SU-DHL-6 (cell line): ENCODE results near the gene PARP1.

ENCODE experiments used
- H2AFZ ChIP-seq: fragments of 200-600 bp; sonication (generic); 2 replicates; pipeline ENCODE4 v1.6.1; 2014; ENCODE audit warnings: low read depth, mild to moderate bottlenecking, moderate library complexity, mixed read lengths, antibody characterized with exemption, low read length; ENCODE audit not compliant: severe bottlenecking
- H3F3A ChIP-seq: fragments of 200-600 bp; shearing (Covaris generic); 2 replicates; pipeline ENCODE4 v1.6.0; 2016; ENCODE audit warnings: antibody characterized with exemption, mild to moderate bottlenecking; ENCODE audit not compliant: insufficient read depth
- H3K27ac ChIP-seq: fragments of 200-600 bp; sonication (generic); 2 replicates; pipeline ENCODE4 v1.5.1; 2016; ENCODE audit warnings: low read depth, mild to moderate bottlenecking, low read length, moderate library complexity, mixed read lengths
- H3K27me3 ChIP-seq: fragments of 200-600 bp; sonication (generic), shearing (Covaris generic); 2 replicates; pipeline ENCODE4 v1.6.0; 2014; ENCODE audit warnings: mild to moderate bottlenecking, low read length
- H3K36me3 ChIP-seq: fragments of 200-600 bp; sonication (generic); 2 replicates; pipeline ENCODE4 v1.6.1; 2014; ENCODE audit warnings: mild to moderate bottlenecking, low read length, mixed read lengths
- H3K4me2 ChIP-seq: fragments of 300-600, 200-600 bp; shearing (Covaris generic), sonication (generic); 2 replicates; pipeline ENCODE4 v1.6.0; 2014; ENCODE audit warnings: low read length, low read depth, mild to moderate bottlenecking; ENCODE audit not compliant: poor library complexity, severe bottlenecking
- H3K4me3 ChIP-seq: fragments of 200-600 bp; sonication (generic); 2 replicates; pipeline ENCODE4 v1.5.1; 2014; ENCODE audit warnings: antibody characterized with exemption, low read length, mild to moderate bottlenecking, mixed read lengths; ENCODE audit not compliant: insufficient read depth, poor library complexity, severe bottlenecking
- H3K79me2 ChIP-seq: fragments of 200-600 bp; sonication (generic); 2 replicates; pipeline ENCODE4 v1.6.1; 2014; ENCODE audit warnings: mild to moderate bottlenecking, low read length, moderate library complexity; ENCODE audit not compliant: insufficient read depth
- H3K9ac ChIP-seq: fragments of 200-600 bp; sonication (generic); 2 replicates; pipeline ENCODE4 v1.7.0; 2014; ENCODE audit warnings: mild to moderate bottlenecking, low read length
- H3K9me2 ChIP-seq: fragments of 200-600 bp; sonication (generic); replicated peaks from 2 replicates; pipeline ENCODE4 v1.6.1; 2014; ENCODE audit warnings: low read length; ENCODE audit not compliant: insufficient read depth
- H3K9me3 ChIP-seq: fragments of 200-600 bp; sonication (generic); 2 replicates; pipeline ENCODE4 v1.6.1; 2014; ENCODE audit warnings: low read length, mixed read lengths; ENCODE audit not compliant: insufficient read depth
- H4K20me1 ChIP-seq: fragments of 200-600 bp; sonication (generic); 2 replicates; pipeline ENCODE4 v1.6.1; 2014; ENCODE audit warnings: low read depth, mild to moderate bottlenecking, antibody characterized with exemption, low read length, moderate library complexity, mixed read lengths
- EZH2phosphoT487 ChIP-seq: fragments of 200-600 bp; sonication (generic), shearing (Covaris generic); conservative IDR thresholded peaks from 2 replicates; pipeline ENCODE4 v1.6.1; 2018; ENCODE audit warnings: mild to moderate bottlenecking, antibody characterized with exemption, low read length, moderate library complexity, mixed read lengths
- TF ChIP-seq, protein P1 (sequence below): fragments of 200-600 bp; sonication (generic); IDR thresholded peaks from one replicate; pipeline ENCODE4 v1.5.1; 2017; ENCODE audit warnings: antibody characterized with exemption, mild to moderate bottlenecking, low read length, moderate library complexity; ENCODE audit not compliant: insufficient read depth, poor library complexity, severe bottlenecking

The PARP1 gene

DNA sequence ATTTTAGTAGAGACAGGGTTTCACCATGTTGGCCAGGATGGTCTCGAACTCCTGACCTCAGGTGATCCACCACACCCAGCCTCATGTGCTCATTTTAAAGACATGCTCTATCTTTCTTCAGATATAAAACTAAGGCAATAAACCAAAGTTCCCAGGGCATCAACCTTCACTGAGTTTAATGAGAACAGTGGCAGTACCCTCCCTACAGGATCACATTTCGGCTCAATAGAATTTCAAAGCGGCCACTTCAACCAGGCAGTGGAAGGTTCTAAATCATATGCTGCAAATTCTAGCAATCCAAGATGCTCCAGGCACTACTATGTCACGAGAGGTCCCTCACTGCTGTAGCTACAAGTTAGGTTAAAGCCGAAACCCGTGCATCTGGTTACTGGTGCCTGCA is 45.5 kb downstream of the PARP1 start:
- peaks cover 21% of the 10 kb centered on the region; the same call in 1 of the 2 replicates for H3F3A ChIP-seq
- H3K9me3 ChIP-seq = no peaks in the 10 kb centered on the region
- H3K27ac ChIP-seq = no peak overlapping the region
- no peak overlapping the region for H2AFZ ChIP-seq
- no peak overlapping the region for H3K4me3 ChIP-seq
- no peaks in the 10 kb centered on the region for H3K27me3 ChIP-seq
- H3K4me2 ChIP-seq = no peak overlapping the region
- no peak overlapping the region for H3K9ac ChIP-seq
- no peaks in the 10 kb centered on the region for H3K79me2 ChIP-seq
- no peaks in the 10 kb centered on the region for H3K9me2 ChIP-seq
- TF ChIP-seq, protein P1, sequence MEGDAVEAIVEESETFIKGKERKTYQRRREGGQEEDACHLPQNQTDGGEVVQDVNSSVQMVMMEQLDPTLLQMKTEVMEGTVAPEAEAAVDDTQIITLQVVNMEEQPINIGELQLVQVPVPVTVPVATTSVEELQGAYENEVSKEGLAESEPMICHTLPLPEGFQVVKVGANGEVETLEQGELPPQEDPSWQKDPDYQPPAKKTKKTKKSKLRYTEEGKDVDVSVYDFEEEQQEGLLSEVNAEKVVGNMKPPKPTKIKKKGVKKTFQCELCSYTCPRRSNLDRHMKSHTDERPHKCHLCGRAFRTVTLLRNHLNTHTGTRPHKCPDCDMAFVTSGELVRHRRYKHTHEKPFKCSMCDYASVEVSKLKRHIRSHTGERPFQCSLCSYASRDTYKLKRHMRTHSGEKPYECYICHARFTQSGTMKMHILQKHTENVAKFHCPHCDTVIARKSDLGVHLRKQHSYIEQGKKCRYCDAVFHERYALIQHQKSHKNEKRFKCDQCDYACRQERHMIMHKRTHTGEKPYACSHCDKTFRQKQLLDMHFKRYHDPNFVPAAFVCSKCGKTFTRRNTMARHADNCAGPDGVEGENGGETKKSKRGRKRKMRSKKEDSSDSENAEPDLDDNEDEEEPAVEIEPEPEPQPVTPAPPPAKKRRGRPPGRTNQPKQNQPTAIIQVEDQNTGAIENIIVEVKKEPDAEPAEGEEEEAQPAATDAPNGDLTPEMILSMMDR = no peak
- TF ChIP-seq EZH2phosphoT487 = no peak
- H3K36me3 ChIP-seq = peaks cover 31% of the 10 kb centered on the region
- H4K20me1 ChIP-seq = no peaks in the 10 kb centered on the region

DNA sequence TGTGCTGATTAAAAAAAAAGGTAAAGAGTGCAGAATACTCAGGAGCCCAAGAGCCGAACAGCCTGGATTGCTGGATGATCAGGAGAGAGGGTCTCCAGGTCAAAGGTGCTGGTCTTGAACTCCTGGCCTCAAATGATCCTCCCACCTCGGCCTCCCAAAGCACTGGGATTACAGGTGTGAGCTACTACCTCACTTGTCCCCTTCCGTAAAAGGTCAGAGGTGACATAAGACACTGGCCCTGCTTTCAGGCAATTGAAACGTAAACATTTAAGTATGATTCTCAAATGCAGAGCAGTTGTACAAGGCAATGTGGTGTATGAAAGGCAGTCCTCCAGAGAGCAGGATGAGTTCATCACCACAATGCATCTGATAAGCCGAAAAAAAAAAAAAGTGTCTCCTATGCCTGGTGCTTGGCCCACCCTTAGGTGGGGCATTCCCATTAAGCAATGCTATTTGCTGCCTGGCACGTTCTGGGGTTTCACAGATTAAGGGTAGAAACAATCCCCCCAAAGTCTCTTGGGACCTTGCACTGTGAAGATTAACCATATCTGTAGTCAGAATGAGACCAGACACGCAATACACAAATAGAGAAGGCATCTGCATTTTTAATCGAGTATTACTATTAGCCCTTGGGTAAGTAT is 47.7 kb downstream of the PARP1 start:
- Histone ChIP-seq H3K27ac (peak overlapping the region; percentile 39), H3K4me2 (no peak overlapping the region), H3K9me2 (no peaks in the 10 kb centered on the region), H4K20me1 (no peaks in the 10 kb centered on the region), H3K27me3 (no peaks in the 10 kb centered on the region), H3K9ac (no peak overlapping the region), H3K36me3 (peaks cover 16% of the 10 kb centered on the region; the same call in 1 of the 2 replicates), H3F3A (peaks cover 43% of the 10 kb centered on the region), H2AFZ (no peak overlapping the region), H3K79me2 (no peaks in the 10 kb centered on the region), H3K9me3 (no peaks in the 10 kb centered on the region), H3K4me3 (no peak overlapping the region)
- TF ChIP-seq, protein P1 = no peak
- no peak for TF ChIP-seq EZH2phosphoT487

DNA sequence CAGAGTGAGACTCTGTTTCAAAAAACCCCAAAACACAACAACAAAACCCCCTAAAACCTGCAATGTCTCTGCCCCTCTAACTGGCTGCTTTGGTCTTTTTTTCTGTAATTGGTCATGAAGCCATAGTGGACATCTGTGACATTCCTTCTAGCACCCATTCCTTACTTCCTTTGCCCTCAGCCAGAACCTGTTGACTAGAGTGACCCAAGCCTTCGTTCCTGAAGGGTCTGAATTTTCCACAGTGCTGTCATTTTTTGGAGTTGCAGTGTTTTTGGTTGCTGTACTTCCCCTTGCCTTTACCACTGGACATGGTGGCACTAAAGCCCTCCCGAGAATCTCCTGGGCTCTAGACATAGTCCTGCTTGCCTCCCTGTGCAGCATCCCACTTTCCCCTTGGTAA is 50.5 kb downstream of the PARP1 start:
- Histone ChIP-seq H3K27ac (peak overlapping the region; percentile 99), H3K9me3 (no peaks in the 10 kb centered on the region), H3F3A (peaks cover 61% of the 10 kb centered on the region), H2AFZ (no peak overlapping the region), H3K36me3 (peaks cover 2% of the 10 kb centered on the region; the same call in 1 of the 2 replicates), H3K27me3 (no peaks in the 10 kb centered on the region), H3K79me2 (no peaks in the 10 kb centered on the region), H4K20me1 (no peaks in the 10 kb centered on the region), H3K9me2 (no peaks in the 10 kb centered on the region), H3K4me3 (no peak overlapping the region), H3K9ac (no peak overlapping the region), H3K4me2 (no peak overlapping the region)
- no peak for TF ChIP-seq EZH2phosphoT487
- TF ChIP-seq, protein P1 = no peak
